Endodermal cell (in vitro differentiated cells): Measurements from ENCODE around the gene LRRIQ4. TPM values are rescaled to one million over a fixed set of nuclear protein-coding genes. Genes with fewer than 3 reads are reported as not detected.
A peak's percentile ranks its signal among the peaks of the same experiment; 100 is the strongest.

Experiments used
- DNase-seq: peaks from one replicate; pipeline ENCODE4 v3.0.0-alpha.2; 2017
- H3K27ac ChIP-seq: 2 replicates; pipeline ENCODE4 v1.5.1; 2013; ENCODE audit warnings: mild to moderate bottlenecking, low read depth, low read length, moderate library complexity
- H3K27me3 ChIP-seq: 2 replicates; pipeline ENCODE4 v1.6.1; 2013; ENCODE audit warnings: mild to moderate bottlenecking, low read length, moderate library complexity; ENCODE audit not compliant: insufficient read depth, control insufficient read depth, poor library complexity, severe bottlenecking
- H3K36me3 ChIP-seq: 2 replicates; pipeline ENCODE4 v1.7.0; 2013; ENCODE audit warnings: mild to moderate bottlenecking, low read length, moderate library complexity; ENCODE audit not compliant: control insufficient read depth, insufficient read depth
- H3K4me1 ChIP-seq: one replicate; pipeline ENCODE4 v1.7.0; 2013; ENCODE audit warnings: low read length; ENCODE audit not compliant: control insufficient read depth, insufficient read depth
- H3K4me3 ChIP-seq: 2 replicates; pipeline ENCODE4 v1.5.1; 2013; ENCODE audit warnings: mild to moderate bottlenecking, low read length, moderate library complexity
- H3K9ac ChIP-seq: 2 replicates; pipeline ENCODE4 v1.6.1; 2013; ENCODE audit warnings: mild to moderate bottlenecking, low read length, moderate library complexity; ENCODE audit not compliant: poor library complexity, severe bottlenecking; ENCODE audit errors: extremely low read depth
- H3K9me3 ChIP-seq: 2 replicates; pipeline ENCODE4 v1.6.1; 2013; ENCODE audit warnings: mild to moderate bottlenecking, low read length, moderate library complexity; ENCODE audit not compliant: control insufficient read depth
- H3K27ac Mint-ChIP-seq: 2 replicates; pipeline ENCODE4 v1.8.0; 2020; ENCODE audit warnings: mixed read lengths
- H3K27me3 Mint-ChIP-seq: 2 replicates; pipeline ENCODE4 v1.8.0; 2021; ENCODE audit warnings: mild to moderate bottlenecking, mixed read lengths; ENCODE audit not compliant: insufficient read depth
- H3K36me3 Mint-ChIP-seq: 2 replicates; pipeline ENCODE4 v1.8.0; 2020; ENCODE audit warnings: low read depth, mixed read lengths
- H3K4me1 Mint-ChIP-seq: 2 replicates; pipeline ENCODE4 v1.8.0; 2020; ENCODE audit warnings: mixed read lengths
- H3K4me3 Mint-ChIP-seq: 2 replicates; pipeline ENCODE4 v1.8.0; 2020; ENCODE audit warnings: mild to moderate bottlenecking, moderate library complexity, mixed read lengths
- H3K9me3 Mint-ChIP-seq: 2 replicates; pipeline ENCODE4 v1.8.0; 2020; ENCODE audit warnings: mild to moderate bottlenecking, mixed read lengths
- CTCF ChIP-seq: fragments of 200-600 bp; sonication (generic); conservative IDR thresholded peaks from 2 replicates; pipeline ENCODE4 v1.5.0; 2021; ENCODE audit warnings: antibody characterized with exemption, mild to moderate bottlenecking
- WGBS, 2 experiments: methylation state at CpG; one replicate each; pipeline versions ENCODE4 v1.1.5 to v1.1.7; 2013; ENCODE audit warnings: missing lambda C conversion rate in 2 of 2, mixed read lengths in 1 of 2; ENCODE audit not compliant: insufficient coverage in 1 of 2, insufficient read length in 1 of 2; 5-methylcytosine and 5-hydroxymethylcytosine counted together
- total RNA-seq, 2 donors: library from RNA; stranded (reverse); fragmentation: NEBNext Ultra II Directional in 1 of 2; extraction: Animal tissue kit (Norgen Biotek cat#: 25700) in 1 of 2; gene quantifications; 2 replicates in 1 of 2; 3 replicates in 1 of 2; pipeline ENCODE4 v1.2.1, GENCODE V29; 2021

LRRIQ4 gene
- total RNA-seq, 2 donors from 2014 or later, result not detected

- Histone ChIP-seq H3K9me3 (no peaks in the 10 kb centered on the region), H3K4me3 (no peak overlapping the region), H3K36me3 (no peaks in the 10 kb centered on the region), H3K4me1 (no peaks in the 10 kb centered on the region), H3K27me3 (no peaks in the 10 kb centered on the region), H3K9ac (no peak overlapping the region), H3K27ac (no peak overlapping the region)
- Mint-ChIP-seq H3K4me1 (peaks cover 11% of the 10 kb centered on the region), H3K36me3 (no peaks in the 10 kb centered on the region), H3K9me3 (no peaks in the 10 kb centered on the region), H3K27me3 (no peaks in the 10 kb centered on the region), H3K27ac (no peak overlapping the region), H3K4me3 (no peak overlapping the region)
- WGBS, 2 experiments, result 67 to 86% methylated on average over 1 to 2 of the region's 2 CpGs
- TF ChIP-seq CTCF, result no peak
- peak; percentile 20 for DNase-seq
Measured at GRCh38 chr3:169864270-169864669, 51.6 kb downstream of the LRRIQ4 start.

- H3K9ac ChIP-seq, result no peak overlapping the region
- Mint-ChIP-seq H3K27me3 (no peaks in the 10 kb centered on the region), H3K36me3 (no peaks in the 10 kb centered on the region), H3K9me3 (no peaks in the 10 kb centered on the region), H3K4me1 (peaks cover 19% of the 10 kb centered on the region), H3K4me3 (no peak overlapping the region), H3K27ac (no peak overlapping the region)
- H3K9me3 ChIP-seq, result no peaks in the 10 kb centered on the region
- TF ChIP-seq CTCF, result no peak
- DNase-seq, result peak; percentile 24
- H3K27ac ChIP-seq, result no peak overlapping the region
- H3K36me3 ChIP-seq, result no peaks in the 10 kb centered on the region
- no peaks in the 10 kb centered on the region for H3K4me1 ChIP-seq
- H3K27me3 ChIP-seq, result no peaks in the 10 kb centered on the region
- H3K4me3 ChIP-seq, result no peak overlapping the region
- WGBS, 2 experiments, result 93 to 100% methylated on average over 6 to 11 of the region's 12 CpGs
Measured at GRCh38 chr3:169865176-169865767, 52.6 kb downstream of the LRRIQ4 start.

- WGBS, 2 experiments, result 91 to 95% methylated on average over 3 of the region's 3 CpGs
- TF ChIP-seq CTCF, result no peak
- H3K4me1 ChIP-seq, result no peaks in the 10 kb centered on the region
- Mint-ChIP-seq H3K27me3 (no peaks in the 10 kb centered on the region), H3K36me3 (no peaks in the 10 kb centered on the region), H3K4me1 (peaks cover 14% of the 10 kb centered on the region), H3K27ac (no peak overlapping the region), H3K4me3 (no peak overlapping the region), H3K9me3 (no peaks in the 10 kb centered on the region)
- no peak overlapping the region for H3K9ac ChIP-seq
- no peak overlapping the region for H3K27ac ChIP-seq
- H3K9me3 ChIP-seq, result no peaks in the 10 kb centered on the region
- H3K36me3 ChIP-seq, result no peaks in the 10 kb centered on the region
- no peak for DNase-seq
- no peak overlapping the region for H3K4me3 ChIP-seq
- no peaks in the 10 kb centered on the region for H3K27me3 ChIP-seq
Measured at GRCh38 chr3:169867584-169868210, 55.0 kb downstream of the LRRIQ4 start.
